Esophagus muscularis mucosa (tissue), 4 donors: Measurements from ENCODE around the gene TNS1. TPM values are rescaled to one million over a fixed set of nuclear protein-coding genes. Genes with fewer than 3 reads are reported as not detected.

ENCODE experiments used
- DNase-seq: peaks from one replicate; pipeline ENCODE4 v3.0.0-alpha.2; 2017; ENCODE audit errors: extremely low spot score
- H3K27ac ChIP-seq, 4 donors: fragments of 200-600 bp; sonication (generic); replicated peaks in 1 of 4; 1 replicate in 3 of 4; 2 replicates in 1 of 4; pipeline ENCODE4 v1.5.1; 2016 to 2019; ENCODE audit warnings: mild to moderate bottlenecking in 1 of 4
- H3K27me3 ChIP-seq, 4 donors: fragments of 200-600 bp; sonication (generic); one replicate each; pipeline versions ENCODE4 v1.5.1 to v1.6.0; 2016 to 2019
- H3K36me3 ChIP-seq, 4 donors: fragments of 200-600 bp; sonication (generic); one replicate each; pipeline ENCODE4 v1.5.1; 2016 to 2019
- H3K4me1 ChIP-seq, 4 donors: fragments of 200-600 bp; sonication (generic); one replicate each; pipeline ENCODE4 v1.5.1; 2016 to 2019
- H3K4me3 ChIP-seq, 4 donors: fragments of 200-600 bp; sonication (generic); 1 replicate in 2 of 4; 2 replicates in 2 of 4; pipeline ENCODE4 v1.5.1; 2016 to 2019; ENCODE audit warnings: mild to moderate bottlenecking in 4 of 4, moderate library complexity in 1 of 4
- H3K9me3 ChIP-seq, 4 donors: fragments of 200-600 bp; sonication (generic); 1 replicate in 3 of 4; 2 replicates in 1 of 4; pipeline ENCODE4 v1.5.1; 2016 to 2019
- CTCF ChIP-seq, 3 experiments: fragments of 200-600 bp in 2 of 3; fragments of 450-650 bp in 1 of 3; sonication (generic) in 2 of 3; IDR thresholded peaks; one replicate each; pipeline ENCODE4 v1.5.1; 2017 to 2019; ENCODE audit warnings: antibody characterized with exemption in 3 of 3, mild to moderate bottlenecking in 2 of 3, moderate library complexity in 1 of 3
- EP300 ChIP-seq: sonication (generic); formaldehyde crosslinking; IDR thresholded peaks from one replicate; pipeline ENCODE4 v1.6.1; 2017; ENCODE audit warnings: antibody characterized with exemption
- POLR2A ChIP-seq: fragments of 450-650 bp; IDR thresholded peaks from one replicate; pipeline ENCODE4 v1.6.1; 2017; ENCODE audit warnings: antibody characterized with exemption, moderate library complexity, mild to moderate bottlenecking, low read depth
- POLR2AphosphoS5 ChIP-seq, 2 donors: sonication (generic); formaldehyde crosslinking; IDR thresholded peaks; one replicate each; pipeline ENCODE4 v1.6.1; 2017; ENCODE audit warnings: antibody characterized with exemption in 2 of 2
- WGBS: methylation state at CpG from one replicate; pipeline ENCODE4 v1.1.5; 2018; 5-methylcytosine and 5-hydroxymethylcytosine counted together
- intact Hi-C: fragments of 100-400 bp; cut with DNase I; formaldehyde crosslinking; loops from one replicate; pipeline ENCODE4 v1.15.1; 2023
- total RNA-seq, 4 donors: library from RNA; depleted of rRNA; stranded (reverse); fragments of >200 nt; gene quantifications; one replicate each; pipeline versions ENCODE4 v1.1.0 to v1.2.1, GENCODE V29; 2016

The TNS1 gene
- total RNA-seq, 4 donors from 2014 or later: 1,001 to 2,170 (median 1,411) TPM

DNA sequence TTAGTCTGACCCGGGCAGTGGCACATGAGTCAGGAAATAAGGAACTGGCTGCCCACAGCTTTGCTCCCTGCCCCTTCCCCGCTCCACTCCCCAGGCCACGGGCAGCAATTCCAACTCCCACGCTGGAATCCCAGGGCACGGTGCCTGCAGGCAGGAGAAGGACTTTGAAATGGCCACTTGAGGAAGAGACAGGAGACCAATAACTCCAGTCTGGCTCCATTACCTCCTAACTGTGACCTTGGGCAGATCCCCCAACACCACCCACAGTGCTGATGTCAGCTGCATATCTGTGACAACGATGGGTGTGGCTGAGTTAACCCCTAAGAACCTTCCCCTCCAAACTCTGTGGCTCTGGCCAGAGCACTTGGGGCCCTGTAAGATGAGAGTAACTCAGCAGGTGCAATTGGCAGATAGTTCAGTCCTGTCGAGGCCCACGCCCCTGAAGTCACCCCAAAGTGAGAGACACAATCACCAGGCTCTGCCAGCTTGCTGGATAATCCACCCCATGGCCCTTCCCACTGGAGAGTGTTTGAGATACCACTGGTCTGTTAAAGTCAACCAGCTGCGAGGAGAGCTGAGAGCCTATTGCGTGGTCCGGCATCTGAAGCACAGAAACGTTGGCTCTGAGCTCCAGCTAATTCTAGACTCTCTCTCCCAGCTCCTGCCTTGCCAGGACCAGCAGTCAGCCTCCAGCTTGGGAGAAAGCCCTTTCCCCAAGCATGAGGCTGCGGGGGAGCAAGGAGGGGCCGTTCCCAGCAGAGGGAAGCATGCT lies 175.2 kb downstream of the TNS1 start:
- DNase-seq: no peak
- Histone ChIP-seq H3K4me1 (peaks cover 86 to 100% (median 100%) of the 10 kb centered on the region in 4 donors), H3K27me3 (no peaks in the 10 kb centered on the region), H3K9me3 (no peaks in the 10 kb centered on the region), H3K36me3 (peaks cover 50 to 97% (median 83%) of the 10 kb centered on the region in 4 donors), H3K27ac (peak overlapping the region; percentile 83 to 90 (median 88)), H3K4me3 (no peak overlapping the region)
- intact Hi-C loops: no loop called here
- no peak for TF ChIP-seq CTCF (IDR thresholded peaks at IDR 0.05)
- no peak for TF ChIP-seq EP300
- no peak for TF ChIP-seq POLR2A
- peak in 1 of 2 donors; percentile 43 for TF ChIP-seq POLR2AphosphoS5 (IDR thresholded peaks at IDR 0.05)
- 46% methylated on average over 12 of the region's 14 CpGs for WGBS

GRCh38 chr2:217826991-217827390 lies 175.8 kb downstream of the TNS1 start:
- WGBS: 71% methylated on average over 4 of the region's 4 CpGs
- peak overlapping the region; percentile 83 to 90 (median 88) for H3K27ac ChIP-seq
- H3K36me3 ChIP-seq: peaks cover 45 to 95% (median 83%) of the 10 kb centered on the region in 4 donors
- H3K4me3 ChIP-seq: no peak overlapping the region
- no peak for DNase-seq
- no peak for TF ChIP-seq POLR2AphosphoS5 (IDR thresholded peaks at IDR 0.05)
- TF ChIP-seq POLR2A: no peak
- no peak for TF ChIP-seq CTCF (IDR thresholded peaks at IDR 0.05)
- TF ChIP-seq EP300: no peak
- H3K4me1 ChIP-seq: peaks cover 86 to 100% (median 100%) of the 10 kb centered on the region in 4 donors
- intact Hi-C loops: no loop called here
- no peaks in the 10 kb centered on the region for H3K9me3 ChIP-seq
- H3K27me3 ChIP-seq: no peaks in the 10 kb centered on the region

DNA sequence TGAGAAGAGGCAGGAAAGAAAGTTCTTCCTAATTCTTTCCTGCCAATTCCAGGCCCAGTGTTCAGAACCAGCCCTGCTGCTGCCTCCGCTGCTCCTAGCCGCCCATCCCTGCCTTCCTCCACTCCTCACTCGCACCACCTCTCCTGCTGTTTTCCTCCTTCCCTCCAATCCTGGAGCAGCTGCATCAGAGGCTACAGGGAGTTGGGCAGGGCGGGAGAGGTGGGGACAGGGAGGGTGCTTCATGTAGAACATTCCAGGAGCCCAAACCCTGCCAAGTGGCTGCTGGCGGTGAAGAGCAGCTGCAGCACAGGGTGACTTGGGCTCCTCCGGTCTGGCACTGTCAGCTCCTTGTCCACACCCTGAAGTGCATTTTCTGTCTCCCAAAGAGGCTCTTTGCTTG lies 176.3 kb downstream of the TNS1 start:
- 35% methylated on average over 6 of the region's 6 CpGs for WGBS
- peaks cover 88 to 100% (median 100%) of the 10 kb centered on the region in 4 donors for H3K4me1 ChIP-seq
- intact Hi-C loops: no loop called here
- H3K27ac ChIP-seq: peak overlapping the region; percentile 83 to 90 (median 88)
- H3K27me3 ChIP-seq: no peaks in the 10 kb centered on the region
- H3K9me3 ChIP-seq: no peaks in the 10 kb centered on the region
- H3K36me3 ChIP-seq: peaks cover 48 to 95% (median 84%) of the 10 kb centered on the region in 4 donors
- no peak overlapping the region for H3K4me3 ChIP-seq
- peak; percentile 95 for DNase-seq
- TF ChIP-seq CTCF (IDR thresholded peaks at IDR 0.05) (no peak), POLR2AphosphoS5 (IDR thresholded peaks at IDR 0.05) (peak; percentile 79 to 81)

DNA sequence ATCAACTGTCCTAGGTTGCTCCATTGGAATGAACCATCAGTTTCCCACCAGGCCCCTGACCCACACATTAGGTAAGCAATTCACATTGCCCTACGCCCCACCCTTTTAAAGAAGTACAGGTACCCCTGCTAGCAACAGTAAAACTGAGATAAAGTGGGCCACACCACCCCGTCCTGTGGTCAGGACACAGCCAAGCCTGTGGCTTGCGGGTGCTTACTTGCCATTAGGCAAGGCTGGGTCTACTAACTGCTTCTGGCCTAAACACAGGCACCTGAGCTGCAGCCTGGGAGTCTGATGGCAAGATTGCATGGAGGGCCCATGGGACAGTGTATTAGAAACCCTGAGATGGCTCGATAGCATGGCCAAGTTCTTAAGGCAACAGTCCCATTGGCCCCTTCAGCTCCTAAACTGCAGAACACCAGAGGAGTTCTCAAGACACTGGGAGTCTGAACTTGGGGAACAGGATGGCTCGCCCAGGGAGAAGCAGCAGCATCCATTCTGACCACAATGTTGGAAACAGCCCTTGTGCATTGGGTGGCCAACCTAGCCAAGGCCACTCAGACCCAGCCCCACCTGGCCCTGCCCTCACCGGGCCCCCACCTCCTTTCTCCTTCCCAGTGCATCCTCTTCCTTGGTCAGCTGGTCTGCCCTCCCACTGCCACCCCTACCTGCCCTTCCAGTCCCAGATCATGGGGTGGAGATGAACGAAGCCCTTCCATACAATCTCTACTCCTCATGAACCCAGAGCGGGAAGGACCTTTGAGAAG lies 177.1 kb downstream of the TNS1 start:
- H3K9me3 ChIP-seq: no peaks in the 10 kb centered on the region
- H3K27me3 ChIP-seq: no peaks in the 10 kb centered on the region
- H3K36me3 ChIP-seq: peaks cover 48 to 95% (median 84%) of the 10 kb centered on the region in 4 donors
- no peak for TF ChIP-seq CTCF (IDR thresholded peaks at IDR 0.05)
- no peak for TF ChIP-seq POLR2A
- TF ChIP-seq EP300: no peak
- no peak for TF ChIP-seq POLR2AphosphoS5 (IDR thresholded peaks at IDR 0.05)
- H3K4me1 ChIP-seq: peaks cover 89 to 100% (median 100%) of the 10 kb centered on the region in 4 donors
- intact Hi-C loops: no loop called here
- peak overlapping the region; percentile 83 to 90 (median 88) for H3K27ac ChIP-seq
- no peak overlapping the region for H3K4me3 ChIP-seq
- DNase-seq: no peak
- WGBS: 88% methylated on average over 5 of the region's 8 CpGs
